Measurements from ENCODE around the gene ARVCF. TPM values are rescaled to one million over a fixed set of nuclear protein-coding genes. Genes with fewer than 3 reads are reported as not detected.
A peak's percentile ranks its signal among the peaks of the same experiment; 100 is the strongest.

The ARVCF gene
- total and polyA plus RNA-seq, 9 of the 15 experiments (the other 6 are each of a cell fraction or from before 2014, with no cell fraction given), result 0.03 to 97.4 (median 15.6) TPM

DNA sequence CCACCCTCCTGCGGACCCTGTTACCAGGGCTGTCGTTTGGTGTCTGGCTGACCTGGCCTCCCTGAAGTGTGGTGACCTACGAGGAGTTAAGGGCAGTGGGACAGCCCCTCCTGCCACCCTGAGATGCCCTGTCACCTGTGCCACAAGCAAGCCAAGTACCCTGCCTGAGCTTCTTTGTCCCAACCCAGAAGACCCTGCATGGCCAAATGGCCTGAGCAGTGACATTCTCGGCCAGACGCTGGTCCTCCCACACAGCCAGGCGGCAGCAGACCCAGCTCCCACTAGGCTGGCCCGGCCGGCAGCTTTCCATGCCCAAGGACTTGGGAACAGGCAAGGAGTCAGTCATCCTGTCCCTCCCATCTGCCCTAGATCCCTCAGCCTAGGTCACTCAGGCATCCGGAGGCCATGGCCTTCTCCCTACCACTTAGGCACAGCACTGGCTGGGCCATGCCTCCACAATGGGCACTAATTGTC is 7.6 kb downstream of the ARVCF start:
- peaks cover 30% of the 10 kb centered on the region; the same call in 2 of the 3 replicates for H3K79me2 ChIP-seq (ENCODE audit: control insufficient read depth, insufficient read depth, low read length)
- intact Hi-C loops (cut with micrococcal nuclease), result no loop called here
- BruUV-seq (replicated peaks), result no TSS peak
- FAIRE-seq (no peak), ATAC-seq (0 out of 3 replicates have a peak, but pooled peaks have one; percentile 0), DNase-seq (ENCODE audit: extremely low read depth in 1 of 4, low spot score in 3 of 4) (no peak)
- peaks cover 22% of the 10 kb centered on the region; the same call in 2 of the 3 replicates for H3K36me3 ChIP-seq (ENCODE audit: control insufficient read depth, insufficient read depth, low read length)
- no peak overlapping the region; the same call in 2 of the 3 replicates for H3K27ac ChIP-seq (ENCODE audit: extremely low read depth, low read depth, low read length)
- H3K4me3 ChIP-seq, result no peak overlapping the region
- ChIA-PET CTCF (ENCODE audit: low intra/inter-chr PET ratio) (interaction anchor here (0.6 kb wide), 1 partner anchor 41 kb away, joined by 3 read pairs; no protein-coding TSS in a partner anchor), POLR2A (interaction anchor here (1.0 to 10.0 kb wide), 9 partner anchors 10 to 108 kb away, joined by 3 to 120 read pairs (median 6); partner anchors contain the start of genes RANBP1, TANGO2 and TRMT2A)
- 81% methylated on average over 9 of the region's 9 CpGs for WGBS (ENCODE audit: insufficient coverage, low coverage, missing lambda C conversion rate)
- peaks cover 59 to 68% of the 10 kb centered on the region in 2 experiments for H3K4me1 ChIP-seq (replicated peaks in 1 of 2; ENCODE audit: control insufficient read depth in 2 of 2, insufficient read depth in 2 of 2, low read length in 2 of 2)
- peak overlapping the region in 1 of 2 experiments; percentile 89; a peak in 2 of 4 replicates for H3K9ac ChIP-seq (ENCODE audit: insufficient read depth in 1 of 2, low read depth in 2 of 2, low read length in 2 of 2)
- H3K9me3 ChIP-seq (replicated peaks; ENCODE audit: control insufficient read depth, insufficient read depth, low read depth, low read length), result peaks cover 10% of the 10 kb centered on the region
- H3K27me3 ChIP-seq (ENCODE audit: control insufficient read depth in 2 of 2, insufficient read depth in 2 of 2, low read length in 2 of 2), result no peaks in the 10 kb centered on the region
- no peak overlapping the region for H2AFZ ChIP-seq (ENCODE audit: low read depth, low read length)
- peak overlapping the region; percentile 8; the same call in 1 of the 2 replicates for H3K4me2 ChIP-seq (ENCODE audit: insufficient read depth, low read length)
- H4K20me1 ChIP-seq (replicated peaks; ENCODE audit: control insufficient read depth, insufficient read depth, low read length), result peaks cover 15% of the 10 kb centered on the region; the same call in 1 of the 2 replicates
- in situ Hi-C loops (cut with MboI), result no loop called here
- H3K9me1 ChIP-seq (ENCODE audit: control insufficient read depth, insufficient read depth, low read length), result peaks cover 20% of the 10 kb centered on the region
- TF ChIP-seq KDM5B (IDR thresholded peaks at IDR 0.05; ENCODE audit: insufficient replicate concordance, low read depth, low read length) (peak; percentile 9), CHD4 (IDR thresholded peaks at IDR 0.05; ENCODE audit: insufficient read depth, insufficient replicate concordance, low read depth, low read length, poor library complexity, severe bottlenecking) (no peak), ZNF764 (CRISPR knock-in tag; IDR thresholded peaks at IDR 0.05; ENCODE audit: low read depth) (peak; percentile 83), ZC3H4 (CRISPR knock-in tag; IDR thresholded peaks at IDR 0.05; ENCODE audit: borderline replicate concordance) (no peak), NFIC (IDR thresholded peaks at IDR 0.05) (no peak), NBN (IDR thresholded peaks at IDR 0.05; ENCODE audit: low read depth) (no peak), SAP30 (IDR thresholded peaks at IDR 0.05; ENCODE audit: borderline replicate concordance, insufficient read depth, low read depth, low read length, poor library complexity, severe bottlenecking) (no peak), PHB (CRISPR knock-in tag; IDR thresholded peaks at IDR 0.05) (no peak), SP2 (IDR thresholded peaks at IDR 0.05; ENCODE audit: extremely low read depth, low read depth, low read length, poor library complexity, severe bottlenecking) (peak; percentile 21), HNRNPUL1 (IDR thresholded peaks at IDR 0.05; ENCODE audit: low read length) (no peak), ZNF57 (CRISPR knock-in tag; IDR thresholded peaks at IDR 0.05) (0 out of 2 replicates have a peak, but pooled peaks have one; percentile 47), CHD1 (IDR thresholded peaks at IDR 0.05; ENCODE audit: low read length) (no peak), MYC (IDR thresholded peaks at IDR 0.05; ENCODE audit: low read depth, low read length) (no peak), MYC (CRISPR knock-in tag; IDR thresholded peaks at IDR 0.05; ENCODE audit: borderline replicate concordance, low read depth) (0 out of 2 replicates have a peak, but pooled peaks have one; percentile 10)
- TF ChIP-seq, protein P1, sequence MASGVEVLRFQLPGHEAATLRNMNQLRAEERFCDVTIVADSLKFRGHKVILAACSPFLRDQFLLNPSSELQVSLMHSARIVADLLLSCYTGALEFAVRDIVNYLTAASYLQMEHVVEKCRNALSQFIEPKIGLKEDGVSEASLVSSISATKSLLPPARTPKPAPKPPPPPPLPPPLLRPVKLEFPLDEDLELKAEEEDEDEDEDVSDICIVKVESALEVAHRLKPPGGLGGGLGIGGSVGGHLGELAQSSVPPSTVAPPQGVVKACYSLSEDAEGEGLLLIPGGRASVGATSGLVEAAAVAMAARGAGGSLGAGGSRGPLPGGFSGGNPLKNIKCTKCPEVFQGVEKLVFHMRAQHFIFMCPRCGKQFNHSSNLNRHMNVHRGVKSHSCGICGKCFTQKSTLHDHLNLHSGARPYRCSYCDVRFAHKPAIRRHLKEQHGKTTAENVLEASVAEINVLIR (CRISPR knock-in tag; IDR thresholded peaks at IDR 0.05), result no peak
- TF ChIP-seq, protein P2, sequence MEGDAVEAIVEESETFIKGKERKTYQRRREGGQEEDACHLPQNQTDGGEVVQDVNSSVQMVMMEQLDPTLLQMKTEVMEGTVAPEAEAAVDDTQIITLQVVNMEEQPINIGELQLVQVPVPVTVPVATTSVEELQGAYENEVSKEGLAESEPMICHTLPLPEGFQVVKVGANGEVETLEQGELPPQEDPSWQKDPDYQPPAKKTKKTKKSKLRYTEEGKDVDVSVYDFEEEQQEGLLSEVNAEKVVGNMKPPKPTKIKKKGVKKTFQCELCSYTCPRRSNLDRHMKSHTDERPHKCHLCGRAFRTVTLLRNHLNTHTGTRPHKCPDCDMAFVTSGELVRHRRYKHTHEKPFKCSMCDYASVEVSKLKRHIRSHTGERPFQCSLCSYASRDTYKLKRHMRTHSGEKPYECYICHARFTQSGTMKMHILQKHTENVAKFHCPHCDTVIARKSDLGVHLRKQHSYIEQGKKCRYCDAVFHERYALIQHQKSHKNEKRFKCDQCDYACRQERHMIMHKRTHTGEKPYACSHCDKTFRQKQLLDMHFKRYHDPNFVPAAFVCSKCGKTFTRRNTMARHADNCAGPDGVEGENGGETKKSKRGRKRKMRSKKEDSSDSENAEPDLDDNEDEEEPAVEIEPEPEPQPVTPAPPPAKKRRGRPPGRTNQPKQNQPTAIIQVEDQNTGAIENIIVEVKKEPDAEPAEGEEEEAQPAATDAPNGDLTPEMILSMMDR (IDR thresholded peaks at IDR 0.05 in 2 of 3, conservative IDR thresholded peaks at IDR 0.05 in 1 of 3; ENCODE audit: insufficient read depth in 2 of 3, low read depth in 1 of 3, low read length in 3 of 3), result 0 out of 6 replicates have a peak, but pooled peaks of 1 of the 3 experiments have one; percentile 0
- TF ChIP-seq, protein P3, sequence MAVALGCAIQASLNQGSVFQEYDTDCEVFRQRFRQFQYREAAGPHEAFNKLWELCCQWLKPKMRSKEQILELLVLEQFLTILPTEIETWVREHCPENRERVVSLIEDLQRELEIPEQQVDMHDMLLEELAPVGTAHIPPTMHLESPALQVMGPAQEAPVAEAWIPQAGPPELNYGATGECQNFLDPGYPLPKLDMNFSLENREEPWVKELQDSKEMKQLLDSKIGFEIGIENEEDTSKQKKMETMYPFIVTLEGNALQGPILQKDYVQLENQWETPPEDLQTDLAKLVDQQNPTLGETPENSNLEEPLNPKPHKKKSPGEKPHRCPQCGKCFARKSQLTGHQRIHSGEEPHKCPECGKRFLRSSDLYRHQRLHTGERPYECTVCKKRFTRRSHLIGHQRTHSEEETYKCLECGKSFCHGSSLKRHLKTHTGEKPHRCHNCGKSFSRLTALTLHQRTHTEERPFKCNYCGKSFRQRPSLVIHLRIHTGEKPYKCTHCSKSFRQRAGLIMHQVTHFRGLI (CRISPR knock-in tag; IDR thresholded peaks at IDR 0.05), result 0 out of 2 replicates have a peak, but pooled peaks have one; percentile 24

All from K562 (cell line).